Gastrocnemius medialis (tissue), 4 donors: ENCODE results near the gene LIN54.

Experiments
- POLR2A ChIP-seq, 2 donors: fragments of 450-650 bp; IDR thresholded peaks; one replicate each; pipeline ENCODE4 v1.6.1; 2017; ENCODE audit warnings: antibody characterized with exemption in 2 of 2, mild to moderate bottlenecking in 2 of 2, moderate library complexity in 2 of 2
- TF ChIP-seq, protein P1 (sequence below), 5 experiments: fragments of 450-650 bp in 3 of 5; fragments of 200-600 bp in 2 of 5; sonication (generic) in 2 of 5; IDR thresholded peaks in 4 of 5; conservative IDR thresholded peaks in 1 of 5; 1 replicate in 4 of 5; 2 replicates in 1 of 5; pipeline ENCODE4 v1.5.1; 2016 to 2019; ENCODE audit warnings: antibody characterized with exemption in 5 of 5, mild to moderate bottlenecking in 3 of 5, moderate library complexity in 3 of 5

DNA sequence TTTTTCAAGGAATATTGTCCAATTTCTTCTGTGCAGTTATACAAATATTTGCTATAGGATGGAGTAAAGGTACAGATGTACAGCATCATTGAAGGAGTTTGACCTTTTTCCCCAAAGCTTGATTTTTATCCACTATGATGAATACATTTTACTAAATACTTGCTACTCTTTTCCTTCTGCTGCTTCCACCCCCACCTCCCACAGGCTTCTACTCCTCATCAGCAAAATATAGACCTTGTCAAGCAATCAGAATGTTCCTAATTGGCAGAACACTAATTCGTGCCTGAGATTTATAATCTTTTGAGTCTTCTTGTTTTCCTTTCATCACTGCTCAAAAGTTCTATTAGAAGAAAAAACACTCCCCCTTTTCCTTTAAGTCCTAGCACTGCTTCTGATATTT is 113.9 kb downstream of the LIN54 start:
- TF ChIP-seq, protein P1, sequence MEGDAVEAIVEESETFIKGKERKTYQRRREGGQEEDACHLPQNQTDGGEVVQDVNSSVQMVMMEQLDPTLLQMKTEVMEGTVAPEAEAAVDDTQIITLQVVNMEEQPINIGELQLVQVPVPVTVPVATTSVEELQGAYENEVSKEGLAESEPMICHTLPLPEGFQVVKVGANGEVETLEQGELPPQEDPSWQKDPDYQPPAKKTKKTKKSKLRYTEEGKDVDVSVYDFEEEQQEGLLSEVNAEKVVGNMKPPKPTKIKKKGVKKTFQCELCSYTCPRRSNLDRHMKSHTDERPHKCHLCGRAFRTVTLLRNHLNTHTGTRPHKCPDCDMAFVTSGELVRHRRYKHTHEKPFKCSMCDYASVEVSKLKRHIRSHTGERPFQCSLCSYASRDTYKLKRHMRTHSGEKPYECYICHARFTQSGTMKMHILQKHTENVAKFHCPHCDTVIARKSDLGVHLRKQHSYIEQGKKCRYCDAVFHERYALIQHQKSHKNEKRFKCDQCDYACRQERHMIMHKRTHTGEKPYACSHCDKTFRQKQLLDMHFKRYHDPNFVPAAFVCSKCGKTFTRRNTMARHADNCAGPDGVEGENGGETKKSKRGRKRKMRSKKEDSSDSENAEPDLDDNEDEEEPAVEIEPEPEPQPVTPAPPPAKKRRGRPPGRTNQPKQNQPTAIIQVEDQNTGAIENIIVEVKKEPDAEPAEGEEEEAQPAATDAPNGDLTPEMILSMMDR (IDR thresholded peaks at IDR 0.05 in 4 of 5, conservative IDR thresholded peaks at IDR 0.05 in 1 of 5): no peak
- no peak for TF ChIP-seq POLR2A (IDR thresholded peaks at IDR 0.05)
